K562 (cell line): ENCODE measurements around the gene STEAP2.

Experiments used
- ARID3A ChIP-seq: IDR thresholded peaks from 2 replicates; pipeline ENCODE4 v1.6.1; 2012; ENCODE audit warnings: low read depth, low read length, improper control_type of control experiment, borderline replicate concordance
- ATF3 ChIP-seq, 2 experiments: fragments of 450-650 bp in 1 of 2; sonication (generic) in 1 of 2; formaldehyde crosslinking in 1 of 2; IDR thresholded peaks in 1 of 2; conservative IDR thresholded peaks in 1 of 2; 2 replicates each; pipeline versions ENCODE4 v1.6.1 to v1.8.1; 2016 to 2023; ENCODE audit warnings: mild to moderate bottlenecking in 2 of 2, moderate library complexity in 2 of 2, inconsistent platforms in 1 of 2, missing genetic modification reagents in 1 of 2
- ATF7 ChIP-seq: fragments of 450-650 bp; IDR thresholded peaks from 2 replicates; pipeline ENCODE4 v1.7.1; 2014; ENCODE audit warnings: mild to moderate bottlenecking, moderate library complexity
- CEBPZ ChIP-seq: fragments of 150-350 bp; IDR thresholded peaks from 2 replicates; pipeline ENCODE4 v1.6.1; 2014; ENCODE audit warnings: low read depth, mild to moderate bottlenecking, low read length, borderline replicate concordance
- ETV5 ChIP-seq: sonication (generic); formaldehyde crosslinking; IDR thresholded peaks from 2 replicates; pipeline ENCODE4 v1.4.0; 2020; ENCODE audit warnings: low read depth, mild to moderate bottlenecking, missing genetic modification reagents
- FOS ChIP-seq: IDR thresholded peaks from 3 replicates; pipeline ENCODE4 v1.6.1; 2011; ENCODE audit not compliant: insufficient read length; ENCODE audit errors: extremely low read depth
- HMBOX1 ChIP-seq: sonication (generic); IDR thresholded peaks from 2 replicates; pipeline ENCODE4 v1.6.1; 2016
- MXI1 ChIP-seq: IDR thresholded peaks from 2 replicates; pipeline ENCODE4 v1.6.1; 2011; ENCODE audit warnings: low read depth, mild to moderate bottlenecking, improper control_type of control experiment, low read length
- POLR2A ChIP-seq: fragments of 450-650 bp; conservative IDR thresholded peaks from 2 replicates; pipeline ENCODE4 v1.6.1; 2016
- POLR2AphosphoS2 ChIP-seq: IDR thresholded peaks from 2 replicates; pipeline ENCODE4 v1.6.1; 2012; ENCODE audit warnings: low read length, improper control_type of control experiment
- SMAD4 ChIP-seq: fragments of 250-450 bp; sonication (Bioruptor Pico); conservative IDR thresholded peaks from 2 replicates; pipeline ENCODE4 v1.8.0; 2021; ENCODE audit warnings: inconsistent platforms, mild to moderate bottlenecking, moderate library complexity
- TCF7L2 ChIP-seq: fragments of 150-350 bp; IDR thresholded peaks from 2 replicates; pipeline ENCODE4 v1.6.1; 2016; ENCODE audit warnings: low read depth, mild to moderate bottlenecking, low read length, moderate library complexity
- TOE1 ChIP-seq, 2 experiments: fragments of 450-650 bp in 1 of 2; sonication (generic) in 1 of 2; formaldehyde crosslinking in 1 of 2; IDR thresholded peaks; 2 replicates each; pipeline versions ENCODE4 v1.7.1 to v1.8.0; 2016 to 2022; ENCODE audit warnings: borderline replicate concordance in 2 of 2, mild to moderate bottlenecking in 2 of 2, antibody characterized with exemption in 1 of 2, inconsistent platforms in 1 of 2, low read depth in 1 of 2, missing genetic modification reagents in 1 of 2, moderate library complexity in 1 of 2
- ZNF174 ChIP-seq: fragments of 250-450 bp; sonication (Bioruptor Pico); IDR thresholded peaks from 2 replicates; pipeline ENCODE4 v1.4.0; 2020; ENCODE audit warnings: mild to moderate bottlenecking

- TF ChIP-seq ATF7: no peak
- no peak for TF ChIP-seq TOE1 (IDR thresholded peaks at IDR 0.05; ENCODE audit: borderline replicate concordance)
- no peak for TF ChIP-seq TOE1 (CRISPR knock-in tag; IDR thresholded peaks at IDR 0.05; ENCODE audit: borderline replicate concordance, low read depth)
- TF ChIP-seq MXI1: no peak
- TF ChIP-seq FOS: no peak
- TF ChIP-seq TCF7L2: no peak
- TF ChIP-seq POLR2AphosphoS2: no peak
- TF ChIP-seq ZNF174 (CRISPR knock-in tag): no peak
- no peak for TF ChIP-seq HMBOX1
- no peak for TF ChIP-seq ARID3A
- TF ChIP-seq ETV5 (CRISPR knock-in tag): no peak
- TF ChIP-seq CEBPZ: no peak
- TF ChIP-seq ATF3 (IDR thresholded peaks at IDR 0.05): no peak
- TF ChIP-seq ATF3 (CRISPR knock-in tag; conservative IDR thresholded peaks at IDR 0.05): no peak
- TF ChIP-seq POLR2A: no peak
- TF ChIP-seq SMAD4 (CRISPR knock-in tag): no peak
Observed at GRCh38 chr7:90180649-90181048, 30.9 kb upstream of the STEAP2 start.
